KOPT-K1 (cell line): ENCODE measurements around the gene NEUROD4.
A peak's percentile ranks its signal among the peaks of the same experiment; 100 is the strongest.
"Not testable (repeated sequence)": the region's sequence is repeated elsewhere in the genome, so short reads cannot be mapped to it uniquely, and the experiment has no call there.

ENCODE experiments used
- H3K27ac ChIP-seq: fragments of 200-600 bp; sonication (generic); 2 replicates; pipeline ENCODE4 v1.5.1; 2016; ENCODE audit warnings: antibody characterized with exemption, mild to moderate bottlenecking, low read depth, low read length; ENCODE audit not compliant: poor library complexity, severe bottlenecking
- H3K36me3 ChIP-seq: fragments of 200-600 bp; sonication (generic); 2 replicates; pipeline ENCODE4 v1.5.1; 2017; ENCODE audit warnings: antibody characterized with exemption, mild to moderate bottlenecking, low read length, moderate library complexity; ENCODE audit not compliant: insufficient read depth
- H3K9me3 ChIP-seq: fragments of 200-600 bp; sonication (generic); 2 replicates; pipeline ENCODE4 v1.5.1; 2017; ENCODE audit warnings: antibody characterized with exemption, low read length, mild to moderate bottlenecking; ENCODE audit not compliant: insufficient read depth, poor library complexity, severe bottlenecking

Gene NEUROD4

GRCh38 chr12:55019784-55020183 is at the start of gene NEUROD4:
Gene NEUROD4 (plus strand): TSS chr12:55019974. CDS start chr12:55026440, 6,466 bp downstream.
- H3K27ac ChIP-seq: no peak within 1 kb of the TSS
- no peaks in the 10 kb centered on the region for H3K36me3 ChIP-seq
- no peaks in the 10 kb centered on the region for H3K9me3 ChIP-seq

GRCh38 chr12:54970741-54971140 is 49.0 kb upstream of the NEUROD4 start:
- no peaks in the 10 kb centered on the region for H3K9me3 ChIP-seq
- peaks cover 92% of the 10 kb centered on the region for H3K36me3 ChIP-seq
- no peak overlapping the region for H3K27ac ChIP-seq

GRCh38 chr12:54973556-54973955 is 46.2 kb upstream of the NEUROD4 start:
- Histone ChIP-seq H3K36me3 (peaks cover 82% of the 10 kb centered on the region), H3K9me3 (no peaks in the 10 kb centered on the region), H3K27ac (peak overlapping the region; percentile 94)

GRCh38 chr12:54974279-54974678 is 45.5 kb upstream of the NEUROD4 start:
- peak overlapping the region; percentile 94 for H3K27ac ChIP-seq
- no peaks in the 10 kb centered on the region for H3K9me3 ChIP-seq
- H3K36me3 ChIP-seq: peaks cover 87% of the 10 kb centered on the region

GRCh38 chr12:54975272-54975671 is 44.5 kb upstream of the NEUROD4 start:
- H3K9me3 ChIP-seq: no peaks in the 10 kb centered on the region
- peaks cover 88% of the 10 kb centered on the region for H3K36me3 ChIP-seq
- H3K27ac ChIP-seq: peak overlapping the region; percentile 94

- Histone ChIP-seq H3K27ac (peak overlapping the region; percentile 94), H3K9me3 (no peaks in the 10 kb centered on the region), H3K36me3 (peaks cover 86% of the 10 kb centered on the region)
These were observed 43.9 kb upstream of the NEUROD4 start for GRCh38 chr12:54975875-54976274.

GRCh38 chr12:54977155-54977554 is 42.6 kb upstream of the NEUROD4 start:
- Histone ChIP-seq H3K9me3 (no peaks in the 10 kb centered on the region), H3K36me3 (peaks cover 86% of the 10 kb centered on the region), H3K27ac (peak overlapping the region; percentile 94)

- Histone ChIP-seq H3K36me3 (peaks cover 86% of the 10 kb centered on the region), H3K27ac (peak overlapping the region; percentile 94)
These were observed 41.9 kb upstream of the NEUROD4 start for GRCh38 chr12:54977857-54978256.

GRCh38 chr12:54980341-54980740 is 39.4 kb upstream of the NEUROD4 start:
- Histone ChIP-seq H3K36me3 (peaks cover 62% of the 10 kb centered on the region), H3K9me3 (no peaks in the 10 kb centered on the region), H3K27ac (peak overlapping the region; percentile 94)

More at GRCh38 chr12:54977857-54978256, 41.9 kb upstream of the NEUROD4 start:
- H3K9me3 ChIP-seq: no peaks in the 10 kb centered on the region

GRCh38 chr12:54981796-54982195 is 38.0 kb upstream of the NEUROD4 start:
- no peaks in the 10 kb centered on the region for H3K9me3 ChIP-seq
- peak overlapping the region; percentile 94 for H3K27ac ChIP-seq
- peaks cover 49% of the 10 kb centered on the region for H3K36me3 ChIP-seq

GRCh38 chr12:54983536-54984101 is 36.2 kb upstream of the NEUROD4 start:
- H3K27ac ChIP-seq: peak overlapping the region; percentile 94

GRCh38 chr12:54984658-54985376 is 35.0 kb upstream of the NEUROD4 start, which contains the start of gene TESPA1:
Gene TESPA1 (minus strand): TSS chr12:54984762. CDS start chr12:54974562, 10,200 bp downstream.
- Histone ChIP-seq H3K36me3 (peaks cover 28% of the 10 kb centered on the region), H3K27ac (peak within 1 kb of the TSS; percentile 94), H3K9me3 (no peaks in the 10 kb centered on the region)

More at GRCh38 chr12:54983536-54984101, 36.2 kb upstream of the NEUROD4 start:
- H3K36me3 ChIP-seq: peaks cover 40% of the 10 kb centered on the region
- H3K9me3 ChIP-seq: no peaks in the 10 kb centered on the region

- H3K9me3 ChIP-seq, H3K27ac ChIP-seq: not testable (repeated sequence)
- peaks cover 12% of the 10 kb centered on the region for H3K36me3 ChIP-seq
These were observed 33.0 kb upstream of the NEUROD4 start for GRCh38 chr12:54986773-54987172.

- H3K27ac ChIP-seq: peak overlapping the region; percentile 94
- H3K36me3 ChIP-seq: 0 out of 2 replicates have a peak, but pooled peaks cover 3% of the 10 kb centered on the region
- H3K9me3 ChIP-seq: no peaks in the 10 kb centered on the region
These were observed 32.1 kb upstream of the NEUROD4 start for GRCh38 chr12:54987611-54988231.

GRCh38 chr12:54988402-54989054 is 31.2 kb upstream of the NEUROD4 start:
- H3K9me3 ChIP-seq: no peaks in the 10 kb centered on the region

More at GRCh38 chr12:54988402-54989054, 31.2 kb upstream of the NEUROD4 start:
- H3K27ac ChIP-seq: peak overlapping the region; percentile 94
- H3K36me3 ChIP-seq: no peaks in the 10 kb centered on the region
